Left forelimb (tissue), 1 donor: Measurements from ENCODE around the gene PTPRG.

Experiments used
- DNase-seq: peaks from one replicate; pipeline ENCODE4 v3.0.0-alpha.2; 2018; ENCODE audit warnings: low spot score

Gene PTPRG

DNA sequence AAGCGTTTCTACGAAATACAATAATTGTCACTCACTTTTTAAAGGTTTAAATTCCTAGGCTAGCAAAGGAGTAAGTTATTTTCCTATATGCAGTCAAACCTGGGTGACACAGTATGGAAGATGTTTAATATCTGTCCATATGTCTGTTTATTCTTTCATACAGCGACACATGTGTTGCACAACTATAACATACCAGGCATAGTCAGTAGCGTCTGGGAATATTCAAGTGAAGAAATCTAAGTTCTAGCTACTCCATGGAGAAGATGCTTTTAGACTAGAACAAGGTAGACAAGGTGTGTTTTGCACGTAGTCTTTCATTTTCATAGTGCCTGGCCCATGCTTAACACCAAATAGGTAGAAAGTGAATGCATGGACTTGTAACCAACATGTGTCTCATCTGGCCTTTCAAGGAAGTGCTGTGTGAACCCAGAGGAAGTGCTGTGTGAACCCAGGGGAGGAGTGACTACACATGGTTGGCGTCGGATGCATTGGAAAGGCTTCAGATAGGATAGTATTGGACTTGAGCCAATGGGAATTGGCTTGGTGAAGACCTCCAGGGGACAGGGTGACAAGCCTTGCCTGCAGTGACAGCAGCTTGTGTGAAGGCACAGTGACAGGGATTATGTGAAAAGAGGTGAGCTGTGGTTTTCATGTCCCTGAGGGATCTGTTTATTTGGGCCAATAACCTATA, 267.0 kb downstream of the PTPRG start:
- DNase-seq, result no peak

DNA sequence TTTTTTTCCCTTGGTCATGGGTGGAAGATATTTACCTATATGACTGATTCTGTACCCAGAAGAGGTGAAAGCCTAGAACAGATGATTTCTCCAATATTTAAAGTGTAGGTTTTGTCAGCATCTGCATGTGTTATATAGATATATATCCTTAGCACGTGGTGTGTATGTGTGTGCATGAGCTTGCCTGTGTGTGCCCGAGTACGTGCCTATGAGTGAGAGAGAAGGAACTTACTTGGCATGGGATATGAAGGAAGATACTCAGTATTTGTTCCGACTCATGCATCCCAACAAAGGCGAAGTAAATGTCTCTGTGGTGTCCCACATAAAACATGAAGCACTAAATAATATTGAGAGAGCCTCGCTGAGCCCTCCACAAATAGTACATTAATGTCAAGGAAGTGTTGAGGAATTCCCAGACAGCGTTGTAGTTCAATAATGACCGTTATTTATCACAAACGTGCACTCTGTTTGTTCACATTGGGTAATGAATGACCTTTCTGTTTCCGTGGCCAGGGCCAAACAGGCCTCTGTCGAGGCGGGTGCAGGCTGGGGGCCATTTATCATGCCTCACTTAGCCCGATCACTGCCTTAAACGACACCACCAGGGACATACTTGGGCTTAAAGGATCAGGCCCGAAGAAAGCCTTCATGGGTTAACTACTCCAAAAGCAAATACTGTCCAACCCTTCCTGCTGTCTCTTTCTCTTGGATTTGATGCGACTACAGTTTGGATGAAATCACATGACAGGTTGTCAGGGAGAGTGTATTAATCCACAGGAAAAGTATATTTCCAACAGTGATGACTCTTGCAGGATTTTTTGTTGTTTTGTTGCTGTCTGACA, 267.7 kb downstream of the PTPRG start:
- DNase-seq, result no peak

DNA sequence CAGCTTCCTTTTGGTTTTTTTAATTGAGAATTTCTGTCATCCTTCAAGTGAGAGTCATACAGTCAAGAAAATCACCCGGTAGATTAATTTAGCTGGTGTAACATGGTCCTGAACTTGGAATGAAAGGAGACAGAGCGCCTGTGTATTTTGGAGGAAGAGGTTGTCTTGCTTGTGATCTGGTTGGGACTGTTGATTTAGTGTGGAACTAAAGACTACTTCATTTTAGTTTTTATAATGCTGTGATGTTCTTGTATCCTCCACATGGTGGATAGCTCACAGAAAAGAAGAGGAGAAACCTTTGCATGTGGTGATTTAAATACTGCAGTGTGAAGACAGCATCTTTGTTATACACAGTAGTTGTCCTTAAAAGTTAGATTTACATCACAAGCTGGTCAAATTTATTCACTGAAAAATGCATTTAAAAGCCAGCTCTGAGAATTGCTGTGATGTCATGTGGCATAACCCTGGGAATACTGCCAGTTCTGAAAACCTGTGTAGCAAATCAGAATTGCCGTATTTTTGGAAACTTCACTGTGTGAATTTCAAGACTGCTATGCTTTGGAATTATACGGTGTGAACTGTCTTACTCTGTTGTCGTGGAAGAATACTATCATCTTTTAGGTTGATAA, 268.5 kb downstream of the PTPRG start:
- no peak for DNase-seq

DNA sequence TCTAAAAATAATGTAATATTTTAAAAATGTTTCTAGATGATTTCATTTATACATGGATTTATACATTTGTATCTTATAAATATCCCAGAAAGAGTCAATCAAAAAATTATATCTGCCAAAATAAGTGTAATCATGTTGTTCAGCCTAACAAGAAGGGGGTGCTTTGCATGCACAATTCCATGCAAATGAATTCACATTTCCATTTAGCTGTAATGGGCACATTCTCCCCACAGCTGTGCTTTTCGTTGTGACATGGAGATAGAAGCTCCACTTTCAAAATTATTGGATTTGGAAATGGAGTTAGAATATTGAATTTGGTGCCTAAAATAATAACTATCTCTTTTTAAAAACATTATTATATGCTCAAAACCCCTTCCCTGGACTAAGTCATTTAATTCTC, 270.6 kb downstream of the PTPRG start:
- DNase-seq, result no peak

DNA sequence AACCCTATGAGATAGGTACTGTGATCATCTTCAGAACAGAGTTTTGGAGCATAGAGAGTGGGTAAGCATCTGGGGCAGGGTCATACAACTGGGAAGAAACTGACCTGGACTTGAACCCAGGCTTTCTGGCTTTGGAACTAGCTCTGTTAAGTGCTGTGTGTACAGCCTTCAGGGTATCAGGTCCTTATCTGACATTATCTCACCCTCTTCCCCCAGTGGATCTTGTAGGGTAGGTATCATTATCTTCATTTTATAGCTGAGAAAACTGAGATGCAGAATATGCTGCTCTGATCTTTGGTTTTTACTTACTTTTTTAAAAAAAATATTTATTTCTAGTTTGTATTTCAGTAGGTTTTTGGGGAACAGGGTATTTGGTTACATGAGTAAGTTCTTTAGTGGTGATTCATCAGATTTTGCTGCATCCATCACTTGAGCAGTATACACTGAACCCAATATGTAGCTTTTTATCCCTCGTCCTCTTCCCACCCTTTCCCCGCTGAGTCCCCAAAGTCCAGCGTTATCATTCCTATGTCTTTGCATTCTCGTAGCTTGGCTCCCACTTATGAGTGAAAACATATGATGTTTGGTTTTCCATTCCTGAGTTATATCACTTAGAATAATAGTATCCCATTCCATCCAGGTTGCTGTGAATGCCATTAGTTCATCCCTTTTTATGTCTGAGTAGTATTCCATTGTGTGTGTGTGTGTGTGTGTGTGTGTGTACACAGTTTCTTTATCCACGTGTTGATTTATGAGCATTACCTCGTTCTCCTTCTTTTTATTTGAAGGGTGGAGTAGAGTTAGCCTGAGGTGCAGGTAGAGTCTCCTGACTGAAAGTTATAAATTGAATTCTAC, 271.2 kb downstream of the PTPRG start:
- DNase-seq, result no peak

DNA sequence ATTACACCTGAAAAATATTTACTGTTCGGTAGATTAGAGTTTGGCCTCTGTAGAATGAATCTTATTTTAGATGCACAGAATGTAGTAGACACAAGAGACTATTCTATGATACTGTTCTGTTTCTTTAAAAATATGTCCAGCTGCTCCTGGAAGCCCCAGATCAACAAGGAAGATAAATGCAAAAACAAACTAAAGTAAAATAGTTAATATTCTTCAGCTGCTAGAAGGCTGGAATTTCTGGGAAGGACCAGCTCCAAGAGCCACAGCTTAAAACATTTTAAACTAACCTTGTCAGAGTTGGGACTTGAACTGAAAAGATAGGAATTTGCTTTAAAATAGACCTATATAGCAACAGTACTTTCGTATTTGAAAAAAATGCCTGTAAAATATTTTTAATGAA, 277.9 kb downstream of the PTPRG start:
- no peak for DNase-seq

DNA sequence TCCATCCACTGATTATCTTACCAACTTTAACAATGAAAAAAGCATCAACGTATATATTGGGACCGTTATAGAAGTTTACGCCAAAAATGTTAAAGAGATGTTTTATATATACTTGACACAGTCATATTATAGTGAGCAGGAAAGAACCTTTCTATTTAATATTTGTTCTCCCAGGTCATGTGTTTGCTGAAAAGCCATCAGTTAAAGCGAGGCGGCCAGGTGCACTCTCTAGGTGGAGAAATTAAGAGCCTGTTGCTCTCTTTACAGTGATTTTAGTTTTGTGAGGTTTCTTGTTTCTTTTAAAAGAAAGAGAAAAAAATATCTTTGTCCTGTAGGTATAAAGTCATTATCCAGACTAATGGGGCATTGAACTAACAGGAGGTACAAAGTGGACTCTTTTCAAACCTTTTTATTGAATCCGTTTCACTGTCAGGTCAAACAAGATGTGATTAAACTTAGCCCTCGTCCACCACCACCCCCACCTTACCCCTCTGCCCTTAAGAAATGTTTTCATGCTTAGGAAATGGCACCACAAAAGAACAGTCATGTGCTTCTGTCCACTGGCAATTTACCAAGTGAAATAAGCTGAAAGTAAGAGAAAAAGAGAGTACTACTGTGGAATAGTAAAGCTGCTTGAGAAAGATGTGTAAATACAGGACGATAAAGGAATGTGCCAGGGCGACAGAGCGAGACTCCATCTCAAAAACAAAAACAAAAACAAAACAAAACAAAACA, 279.9 kb downstream of the PTPRG start:
- no peak for DNase-seq

DNA sequence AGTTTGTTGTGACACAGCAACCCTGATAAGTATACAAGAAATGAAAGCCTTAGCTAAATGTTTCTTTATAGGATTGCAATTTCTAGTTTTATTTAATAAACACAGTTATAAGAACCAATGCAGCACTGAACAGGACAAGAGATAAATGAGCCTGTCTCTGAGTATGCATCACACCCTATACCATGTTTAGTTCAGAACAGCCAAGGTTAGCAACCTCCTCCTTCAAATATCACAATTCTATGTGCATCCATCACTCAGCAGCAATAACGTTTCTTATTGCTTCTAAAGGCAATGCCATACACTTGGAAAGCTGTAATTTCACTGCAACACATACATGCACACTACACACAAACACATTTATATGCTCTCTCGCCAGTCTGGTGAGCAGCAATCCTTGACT, 280.6 kb downstream of the PTPRG start:
- no peak for DNase-seq

DNA sequence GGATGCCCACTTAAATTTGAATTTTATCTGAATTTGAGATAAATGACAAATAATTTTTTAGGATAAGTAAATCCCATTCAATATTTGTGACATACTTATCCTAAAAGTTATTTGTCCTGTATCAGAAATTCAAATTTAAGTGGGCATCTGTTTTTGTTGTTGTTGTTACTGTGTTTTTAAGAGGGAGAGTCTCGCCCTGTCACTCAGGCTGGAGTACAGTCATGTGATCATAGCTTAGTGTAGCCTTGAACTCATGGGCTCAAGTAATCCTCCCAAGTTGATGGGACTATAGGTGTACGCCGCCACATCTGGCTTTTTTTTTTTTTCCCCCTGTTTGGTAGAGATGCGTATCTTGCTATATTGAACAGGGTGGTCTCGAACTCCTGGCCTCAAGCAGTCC, 283.0 kb downstream of the PTPRG start:
- no peak for DNase-seq

DNA sequence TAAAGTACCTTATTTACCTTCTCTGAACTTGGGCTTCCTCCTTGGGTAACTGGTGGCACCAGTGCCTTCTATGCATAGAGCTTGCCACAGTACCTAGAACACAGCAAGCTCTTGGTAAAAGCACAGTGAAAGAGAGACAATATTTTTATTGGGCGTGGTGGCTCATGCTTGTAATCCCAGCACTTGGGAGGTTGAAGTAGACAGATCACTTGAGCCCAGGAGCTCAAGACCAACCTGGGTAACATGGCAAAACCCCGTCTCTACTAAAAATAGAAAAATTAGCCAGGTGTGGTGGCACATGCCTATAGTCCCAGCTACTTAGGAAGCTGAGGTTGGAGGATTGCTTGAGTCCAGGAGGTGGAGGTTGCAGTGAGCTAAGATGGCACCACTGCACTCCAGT, 285.1 kb downstream of the PTPRG start:
- DNase-seq, result no peak

DNA sequence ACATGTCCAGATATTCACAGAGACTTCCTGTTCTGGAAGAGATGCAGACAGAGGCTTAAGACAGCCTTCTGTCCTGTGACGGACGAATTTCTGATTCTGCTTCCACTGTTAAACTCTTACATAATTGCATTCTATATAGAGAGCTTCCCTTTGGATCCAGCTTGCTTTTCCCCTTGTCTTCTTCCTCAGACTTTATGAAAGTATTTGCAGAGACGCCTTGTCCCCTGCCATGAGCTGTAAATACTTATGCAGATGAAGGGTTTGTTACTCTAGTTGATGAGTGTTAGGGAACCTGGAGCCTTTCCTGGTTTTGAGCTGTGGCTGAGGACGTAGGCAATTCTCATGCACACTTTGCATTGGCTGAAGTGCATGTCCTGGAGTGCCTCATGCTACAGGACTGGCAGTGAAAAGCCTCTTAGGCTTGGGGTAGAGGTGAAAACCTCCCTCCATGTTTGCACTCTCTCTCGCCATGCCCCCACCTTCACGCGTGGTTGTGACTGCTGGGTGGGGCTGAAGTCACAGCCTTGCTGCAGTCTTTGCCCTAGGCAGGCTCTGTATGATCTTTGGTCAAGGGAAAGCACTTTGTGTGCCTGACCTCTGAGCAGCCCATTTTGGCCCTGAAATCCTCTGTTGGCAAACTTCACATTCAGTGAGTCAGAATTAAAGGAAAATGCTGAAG, 286.6 kb downstream of the PTPRG start:
- DNase-seq, result no peak

DNA sequence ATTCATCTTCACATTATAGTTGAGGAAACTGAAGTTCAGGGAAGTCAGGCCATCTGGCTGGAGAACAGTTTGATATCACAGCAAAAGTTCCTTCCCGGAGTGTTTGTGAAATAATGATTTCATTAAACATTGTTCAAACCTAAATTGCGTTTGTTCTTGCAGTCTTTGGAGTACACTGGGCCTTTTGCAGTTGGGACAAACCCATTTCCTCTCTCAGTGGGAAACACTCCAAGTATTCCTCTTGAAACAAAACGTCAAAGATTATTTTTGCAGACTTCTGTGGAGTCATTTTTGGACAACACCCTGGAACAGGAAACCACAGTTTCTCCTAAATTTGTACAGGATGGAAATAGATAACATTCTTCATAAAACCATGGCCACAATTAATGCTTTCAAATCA, 287.5 kb downstream of the PTPRG start:
- no peak for DNase-seq

DNA sequence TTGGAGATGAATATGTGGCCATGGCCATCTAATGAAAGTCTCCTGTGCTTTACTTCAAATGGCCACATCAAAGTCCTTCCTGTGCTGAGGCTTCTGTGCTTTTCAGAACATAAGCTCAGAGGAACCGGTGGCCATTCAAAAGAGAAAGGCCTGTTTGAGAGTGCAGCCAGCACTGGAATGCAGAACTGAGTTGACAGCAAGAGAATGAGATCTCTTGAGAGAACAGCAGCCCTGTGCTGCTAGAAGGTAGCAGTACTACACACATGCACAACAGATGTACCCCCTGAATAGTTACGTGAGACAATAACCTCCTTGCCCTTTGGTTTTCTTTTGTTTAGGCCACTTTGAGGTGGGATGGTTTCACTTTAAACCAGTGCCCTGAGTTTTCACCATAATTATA, 292.5 kb downstream of the PTPRG start:
- no peak for DNase-seq

DNA sequence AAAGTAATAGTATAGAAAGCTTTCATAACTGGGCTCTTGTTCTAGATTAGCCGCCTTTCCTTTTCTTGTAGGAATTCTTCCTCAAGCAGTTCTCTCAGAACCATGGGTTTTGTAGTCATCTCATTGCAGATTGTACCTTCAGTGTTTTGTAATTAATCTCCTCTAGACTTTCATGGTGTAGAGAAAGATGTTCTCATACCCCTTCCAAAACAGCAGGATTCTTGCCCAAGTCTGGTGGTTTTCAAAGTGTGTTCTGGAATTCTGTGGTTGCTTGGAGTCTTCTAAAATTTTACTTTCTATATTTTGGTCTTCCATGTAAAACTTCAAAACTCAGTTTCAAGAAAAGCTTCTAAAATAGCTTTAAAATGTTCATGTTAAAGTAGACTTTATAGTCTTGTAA, 293.8 kb downstream of the PTPRG start:
- no peak for DNase-seq

DNA sequence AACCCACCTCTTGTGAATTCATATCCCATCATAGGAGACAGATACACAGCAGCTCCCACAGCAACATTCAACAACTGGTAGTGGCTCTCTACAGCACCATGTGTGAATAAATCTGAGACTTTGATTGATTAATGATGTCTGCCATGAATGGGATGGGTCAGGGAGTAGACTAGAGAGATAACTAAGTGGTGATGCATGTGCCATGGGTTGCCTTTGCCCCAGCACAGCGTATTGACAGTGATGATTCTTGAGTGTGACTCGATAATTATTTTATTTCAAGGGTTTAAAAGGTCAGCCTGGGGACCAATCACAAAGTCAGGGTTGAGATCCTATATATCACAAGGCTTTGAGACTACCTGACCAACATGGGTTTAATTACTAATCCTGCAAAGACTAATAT, 295.9 kb downstream of the PTPRG start:
- DNase-seq, result no peak

DNA sequence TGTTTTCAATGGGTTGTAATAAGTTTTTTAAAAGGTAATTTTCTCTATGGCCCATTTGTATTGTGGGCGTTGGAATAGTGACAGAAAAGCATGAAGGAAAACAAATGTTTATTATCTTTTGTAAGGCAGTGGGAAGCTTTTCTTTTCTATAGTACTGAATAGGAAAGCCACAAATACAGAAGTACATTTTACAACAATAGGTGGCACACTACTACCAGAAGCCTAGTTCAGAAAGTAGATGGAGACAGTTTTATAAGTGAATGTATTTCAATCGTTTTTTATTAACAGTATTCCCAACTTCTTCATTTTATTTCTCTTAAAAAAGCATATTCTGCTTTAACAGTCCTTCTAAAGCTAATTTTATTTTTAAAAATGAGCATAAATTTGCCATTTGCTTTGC, 296.7 kb downstream of the PTPRG start:
- no peak for DNase-seq

DNA sequence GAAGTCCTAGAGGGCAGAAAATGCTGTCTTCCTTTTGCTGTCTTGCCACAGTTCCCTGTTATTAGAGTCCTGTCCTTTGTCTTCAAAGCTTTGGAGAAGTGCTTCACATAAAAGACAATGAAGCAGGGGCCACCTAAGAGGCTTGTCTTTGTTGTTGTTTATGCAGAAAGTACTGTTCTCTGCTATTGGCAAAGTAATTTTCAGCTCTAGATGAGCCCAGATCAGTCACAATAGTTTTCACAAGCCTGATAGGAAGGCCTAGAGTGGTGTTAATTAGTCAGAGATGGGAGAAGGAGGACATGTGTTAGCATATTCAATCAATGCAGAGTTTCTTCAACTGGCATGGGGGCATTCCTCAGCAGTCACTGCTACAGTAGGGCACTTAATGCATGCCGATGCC, 300.0 kb downstream of the PTPRG start:
- DNase-seq, result no peak

DNA sequence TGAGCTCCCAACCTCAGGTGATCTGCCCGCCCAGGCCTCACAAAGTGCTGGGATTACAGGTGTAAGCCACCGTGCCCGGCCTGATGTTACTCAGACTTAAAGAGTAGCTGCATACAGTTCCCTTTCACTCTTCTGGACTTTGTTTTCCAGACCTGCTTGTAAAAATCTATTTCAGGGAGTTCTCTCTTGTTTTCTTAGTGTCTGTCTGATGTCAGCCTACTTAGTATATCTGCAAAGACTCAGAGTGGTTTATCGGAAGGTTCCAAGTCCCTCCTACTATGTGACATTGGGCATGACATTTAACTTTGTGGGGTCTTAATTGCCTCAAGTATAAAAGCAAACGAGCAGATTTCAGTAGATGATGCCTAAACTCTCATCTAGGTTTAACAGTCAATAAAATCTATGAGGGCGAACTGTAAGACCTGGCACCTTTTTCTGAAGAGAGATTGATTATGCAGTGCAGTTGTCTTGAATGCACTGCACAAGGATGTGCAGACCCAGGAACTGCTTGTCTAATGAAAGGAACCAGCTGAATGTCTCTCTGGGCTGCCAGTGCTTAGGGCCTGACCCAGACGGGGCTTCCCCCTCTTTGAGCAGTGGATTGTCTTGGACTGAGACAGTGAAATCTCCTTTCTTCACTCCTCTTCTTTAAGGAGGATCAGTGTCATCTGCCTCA, 301.4 kb downstream of the PTPRG start:
- DNase-seq, result no peak

DNA sequence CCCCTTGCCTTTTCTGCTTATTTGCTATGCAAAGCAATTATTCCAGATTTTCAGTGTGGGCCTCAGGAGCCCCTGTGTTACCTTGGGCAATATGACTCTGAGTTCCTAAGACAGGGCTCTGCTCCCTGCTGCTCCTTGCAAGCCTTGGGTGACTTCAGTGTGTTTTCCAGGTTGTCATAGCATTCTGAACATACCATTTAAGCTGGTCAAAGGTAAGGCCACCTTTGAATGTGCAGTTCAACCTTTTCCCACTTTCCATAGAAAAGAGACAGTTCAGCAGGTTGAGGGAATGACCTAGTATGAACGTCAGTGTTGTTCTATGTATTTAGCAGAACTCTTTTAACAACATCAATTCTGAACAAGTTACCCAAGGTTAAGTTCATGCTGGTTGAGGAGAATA, 302.2 kb downstream of the PTPRG start:
- DNase-seq, result no peak

DNA sequence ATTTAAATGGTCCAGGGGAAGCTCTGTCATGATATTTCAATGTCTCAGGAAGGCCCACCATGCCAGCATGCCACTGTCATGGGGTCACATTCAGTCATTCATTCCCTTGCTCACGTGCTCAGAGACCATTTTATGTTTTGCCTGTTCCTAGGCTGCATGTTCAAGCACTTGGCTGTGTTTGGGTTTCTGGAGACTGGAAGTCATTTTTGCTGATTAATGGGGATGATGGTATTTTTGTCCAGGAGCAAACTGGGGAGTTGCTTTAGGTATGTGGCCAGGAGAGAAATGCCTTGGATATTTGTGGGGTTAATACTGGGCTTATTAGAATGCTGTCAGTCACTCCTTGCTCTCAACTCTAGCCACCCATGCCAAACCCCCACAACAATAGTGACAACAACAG, 303.5 kb downstream of the PTPRG start:
- no peak for DNase-seq
